CMK (cell line): Measurements from ENCODE around the gene SIRT1.
"Not testable (repeated sequence)": the region's sequence is repeated elsewhere in the genome, so short reads cannot be mapped to it uniquely, and the experiment has no call there.

Source experiments
- DNase-seq: peaks from one replicate; pipeline ENCODE4 v3.0.0-alpha.2; 2010; ENCODE audit warnings: low read depth

SIRT1 gene

GRCh38 chr10:67877421-67877820, 7.0 kb upstream of the SIRT1 start:
- DNase-seq = not testable (repeated sequence)

GRCh38 chr10:67878133-67878532, 6.3 kb upstream of the SIRT1 start:
- no peak for DNase-seq

- no peak for DNase-seq
These were observed 645 bp upstream of the SIRT1 start for GRCh38 chr10:67883710-67884312.

GRCh38 chr10:67884842-67885670, 600 bp downstream of the SIRT1 start:
- DNase-seq = peak; percentile 29

- DNase-seq = no peak
These were observed 9.2 kb downstream of the SIRT1 start for GRCh38 chr10:67893637-67894036.

- no peak for DNase-seq
These were observed 19.1 kb downstream of the SIRT1 start for GRCh38 chr10:67903581-67903980.

GRCh38 chr10:67912331-67912946, 28.0 kb downstream of the SIRT1 start:
- no peak for DNase-seq

GRCh38 chr10:67914777-67915340, 30.4 kb downstream of the SIRT1 start:
- no peak for DNase-seq

- DNase-seq = no peak
These were observed 32.7 kb downstream of the SIRT1 start for GRCh38 chr10:67917169-67917568.

GRCh38 chr10:67917679-67918078, 33.2 kb downstream of the SIRT1 start:
- DNase-seq = no peak

GRCh38 chr10:67921065-67921464, 36.6 kb downstream of the SIRT1 start:
- no peak for DNase-seq

GRCh38 chr10:67923551-67923950, 39.1 kb downstream of the SIRT1 start:
- no peak for DNase-seq

GRCh38 chr10:67924136-67924535, 39.7 kb downstream of the SIRT1 start:
- no peak for DNase-seq

GRCh38 chr10:67925449-67926005, 41.1 kb downstream of the SIRT1 start:
- DNase-seq = no peak

GRCh38 chr10:67926951-67927350, 42.5 kb downstream of the SIRT1 start:
- DNase-seq = no peak

- DNase-seq = no peak
These were observed 48.7 kb downstream of the SIRT1 start for GRCh38 chr10:67933199-67933598.

GRCh38 chr10:67934336-67934735, 49.9 kb downstream of the SIRT1 start:
- no peak for DNase-seq

- no peak for DNase-seq
These were observed 50.8 kb downstream of the SIRT1 start for GRCh38 chr10:67935223-67935622.

GRCh38 chr10:67936416-67936815, 52.0 kb downstream of the SIRT1 start:
- no peak for DNase-seq

- DNase-seq = no peak
These were observed 59.5 kb downstream of the SIRT1 start for GRCh38 chr10:67943917-67944316.

GRCh38 chr10:67955614-67956013, 71.2 kb downstream of the SIRT1 start:
- DNase-seq = no peak

GRCh38 chr10:67959839-67960476, 75.5 kb downstream of the SIRT1 start:
- DNase-seq = no peak
